ENCODE data around the gene TXNRD2.

TXNRD2 gene

DNA sequence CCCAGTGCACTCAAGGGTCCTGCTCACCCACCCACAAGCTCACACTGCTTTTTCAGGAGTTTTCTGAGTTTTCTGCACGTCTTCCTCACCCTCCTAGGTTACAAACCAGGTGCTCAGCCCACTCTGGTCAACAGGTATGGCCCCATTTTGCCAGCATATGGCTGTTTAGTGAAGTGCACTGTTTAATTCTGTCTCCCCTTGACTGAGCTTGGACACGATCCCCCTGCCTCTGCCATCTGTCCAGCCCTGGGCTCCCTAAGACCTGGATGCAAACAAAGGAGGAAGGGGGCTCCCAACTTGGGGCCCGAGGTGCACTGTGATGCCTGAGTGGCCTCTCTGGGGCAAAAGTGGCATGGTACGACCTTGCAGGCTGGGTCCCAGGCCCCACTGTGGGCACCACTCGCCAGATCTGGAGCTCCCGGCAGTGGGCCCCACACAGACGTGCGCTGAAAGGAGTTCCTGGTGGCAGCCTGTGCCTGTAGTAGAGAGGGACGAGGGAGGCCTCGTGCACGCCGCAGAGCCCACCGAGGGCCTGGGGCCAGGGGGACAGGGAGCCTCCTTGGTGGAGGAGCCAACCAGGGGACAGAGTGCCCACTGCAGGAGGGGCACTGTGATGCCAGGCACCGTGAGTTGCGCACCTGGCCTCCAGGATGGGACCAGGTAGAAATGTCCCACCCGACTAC is 37.3 kb downstream of the TXNRD2 start:
- Histone ChIP-seq H3K36me3 (ENCODE audit: insufficient read depth, low read length) (no peaks in the 10 kb centered on the region), H3K9ac (ENCODE audit: low read depth, low read length) (no peak overlapping the region; the same call in 1 of the 2 replicates), H3K9me3 (ENCODE audit: insufficient read depth, low read depth, low read length) (no peaks in the 10 kb centered on the region), H3K4me3 (ENCODE audit: low read length) (no peak overlapping the region), H3K27ac (ENCODE audit: low read depth, low read length) (no peak overlapping the region), H3K4me1 (ENCODE audit: insufficient read depth, low read length) (peaks cover 10% of the 10 kb centered on the region; the same call in 1 of the 2 replicates), H3K27me3 (ENCODE audit: insufficient read depth, low read length) (no peaks in the 10 kb centered on the region)
- WGBS, result 88% methylated on average over 16 of the region's 16 CpGs

DNA sequence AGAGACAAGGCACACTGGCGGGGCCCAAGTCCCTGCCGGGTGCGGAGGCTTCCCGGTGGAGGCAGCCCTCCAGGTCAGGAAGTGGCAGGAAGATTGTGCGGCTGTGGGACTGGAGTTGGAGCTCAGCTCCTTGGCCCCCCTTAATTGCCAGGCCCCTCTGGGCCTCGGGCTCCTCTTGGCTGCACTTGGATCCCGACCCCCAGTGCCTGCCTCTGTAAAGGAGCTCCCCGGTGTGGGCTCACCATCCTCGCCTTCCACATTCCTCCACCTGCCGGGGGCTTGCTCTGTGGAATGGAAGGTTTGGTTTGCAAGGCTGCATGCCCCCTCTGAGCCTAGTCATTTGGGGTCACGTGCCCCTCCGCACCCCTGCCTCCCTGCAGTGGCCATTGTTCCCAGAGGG is 38.1 kb downstream of the TXNRD2 start:
- Histone ChIP-seq H3K9ac (ENCODE audit: low read depth, low read length) (no peak overlapping the region), H3K4me3 (ENCODE audit: low read length) (no peak overlapping the region), H3K36me3 (ENCODE audit: insufficient read depth, low read length) (no peaks in the 10 kb centered on the region), H3K9me3 (ENCODE audit: insufficient read depth, low read depth, low read length) (no peaks in the 10 kb centered on the region), H3K4me1 (ENCODE audit: insufficient read depth, low read length) (peaks cover 10% of the 10 kb centered on the region; the same call in 1 of the 2 replicates), H3K27ac (ENCODE audit: low read depth, low read length) (no peak overlapping the region), H3K27me3 (ENCODE audit: insufficient read depth, low read length) (no peaks in the 10 kb centered on the region)
- WGBS, result 78% methylated on average over 12 of the region's 12 CpGs

DNA sequence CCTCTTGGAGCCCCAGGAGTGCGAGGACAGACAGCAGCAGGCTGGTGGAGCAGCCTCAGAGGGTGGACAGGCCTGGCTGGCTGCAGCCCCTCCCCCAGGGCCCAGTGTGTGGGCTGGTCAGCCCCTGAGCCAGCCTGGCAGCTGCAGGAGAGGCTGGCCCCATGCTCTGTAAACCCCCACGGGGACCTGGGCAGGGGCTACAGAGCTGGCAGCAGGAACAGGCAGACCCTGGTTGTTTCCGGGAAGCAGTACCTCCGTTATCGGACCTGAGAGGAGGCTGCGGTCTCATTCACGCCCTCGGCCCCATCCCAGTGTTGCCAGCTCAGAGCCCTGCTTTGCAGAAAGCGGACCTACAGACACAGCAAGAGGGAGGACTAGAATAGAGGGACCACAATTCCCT is 38.6 kb downstream of the TXNRD2 start:
- Histone ChIP-seq H3K9ac (ENCODE audit: low read depth, low read length) (no peak overlapping the region), H3K4me1 (ENCODE audit: insufficient read depth, low read length) (peaks cover 10% of the 10 kb centered on the region; the same call in 1 of the 2 replicates), H3K9me3 (ENCODE audit: insufficient read depth, low read depth, low read length) (no peaks in the 10 kb centered on the region), H3K4me3 (ENCODE audit: low read length) (no peak overlapping the region), H3K36me3 (ENCODE audit: insufficient read depth, low read length) (no peaks in the 10 kb centered on the region), H3K27ac (ENCODE audit: low read depth, low read length) (0 out of 2 replicates have a peak overlapping the region, but pooled peaks have one; percentile 12), H3K27me3 (ENCODE audit: insufficient read depth, low read length) (no peaks in the 10 kb centered on the region)
- WGBS, result 80% methylated on average over 9 of the region's 9 CpGs

DNA sequence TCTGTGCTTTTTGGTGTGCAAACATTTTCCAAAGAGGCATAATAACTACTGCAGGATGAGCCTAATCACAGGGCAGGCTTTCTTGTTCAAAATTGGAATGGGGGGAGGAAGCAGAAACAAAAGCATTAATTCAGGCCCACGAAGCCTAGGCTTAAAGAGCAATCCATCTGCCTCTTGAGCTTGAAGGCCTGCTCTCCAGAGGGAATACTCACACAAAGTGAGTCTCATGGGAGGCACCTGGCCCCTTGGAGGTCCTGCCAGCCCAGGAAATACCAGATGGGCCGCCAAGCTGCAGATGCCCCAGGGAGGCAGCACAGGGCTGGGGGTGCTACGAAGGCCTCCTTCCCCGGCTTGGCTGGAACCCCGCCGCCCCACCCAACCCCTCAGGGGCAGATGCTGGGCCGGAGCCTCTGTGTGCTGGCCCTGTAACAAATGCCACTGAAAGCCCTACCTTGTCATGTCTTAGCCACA is 39.3 kb downstream of the TXNRD2 start:
- no peak overlapping the region for H3K9ac ChIP-seq (ENCODE audit: low read depth, low read length)
- no peaks in the 10 kb centered on the region for H3K36me3 ChIP-seq (ENCODE audit: insufficient read depth, low read length)
- no peak overlapping the region for H3K27ac ChIP-seq (ENCODE audit: low read depth, low read length)
- H3K4me1 ChIP-seq (ENCODE audit: insufficient read depth, low read length), result peaks cover 10% of the 10 kb centered on the region; the same call in 1 of the 2 replicates
- no peaks in the 10 kb centered on the region for H3K27me3 ChIP-seq (ENCODE audit: insufficient read depth, low read length)
- 90% methylated on average over 7 of the region's 7 CpGs for WGBS
- H3K9me3 ChIP-seq (ENCODE audit: insufficient read depth, low read depth, low read length), result no peaks in the 10 kb centered on the region
- H3K4me3 ChIP-seq (ENCODE audit: low read length), result no peak overlapping the region

DNA sequence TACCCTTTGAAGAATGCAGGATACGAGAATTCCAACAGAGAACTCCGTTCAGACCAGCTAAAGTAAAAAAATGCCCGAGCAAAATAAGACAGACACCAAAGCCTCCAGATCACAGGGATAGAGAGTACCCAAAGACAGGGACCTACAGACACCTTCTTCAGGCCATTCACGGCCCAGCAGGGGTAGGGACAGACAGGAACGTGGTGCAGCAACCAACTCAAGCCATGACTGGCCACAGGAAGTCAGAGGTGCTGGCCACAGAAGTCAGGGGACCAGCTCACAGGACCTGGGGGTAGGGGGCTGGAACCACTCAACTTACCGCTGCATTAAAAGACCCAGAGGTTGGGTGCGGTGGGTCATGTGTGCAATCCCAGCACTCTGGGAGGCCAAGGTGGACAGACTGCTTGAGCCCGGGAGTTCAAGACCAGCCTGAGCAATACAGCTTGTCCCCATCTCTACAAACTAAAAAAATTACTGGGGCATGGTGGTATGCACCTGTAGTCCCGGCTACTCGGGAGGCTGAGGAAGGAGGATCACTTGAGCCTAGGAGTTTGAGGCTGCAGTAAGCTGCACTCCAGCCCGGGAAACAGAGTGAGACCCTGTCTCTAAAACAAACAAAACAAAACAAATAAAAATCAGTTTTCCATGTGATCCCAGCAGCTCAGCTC is 39.9 kb downstream of the TXNRD2 start:
- no peaks in the 10 kb centered on the region for H3K27me3 ChIP-seq (ENCODE audit: insufficient read depth, low read length)
- no peak overlapping the region for H3K4me3 ChIP-seq (ENCODE audit: low read length)
- no peaks in the 10 kb centered on the region for H3K36me3 ChIP-seq (ENCODE audit: insufficient read depth, low read length)
- H3K9me3 ChIP-seq (ENCODE audit: insufficient read depth, low read depth, low read length), result no peaks in the 10 kb centered on the region
- no peak overlapping the region for H3K27ac ChIP-seq (ENCODE audit: low read depth, low read length)
- WGBS, result 91% methylated on average over 11 of the region's 11 CpGs
- no peak overlapping the region for H3K9ac ChIP-seq (ENCODE audit: low read depth, low read length)
- peaks cover 10% of the 10 kb centered on the region; the same call in 1 of the 2 replicates for H3K4me1 ChIP-seq (ENCODE audit: insufficient read depth, low read length)

DNA sequence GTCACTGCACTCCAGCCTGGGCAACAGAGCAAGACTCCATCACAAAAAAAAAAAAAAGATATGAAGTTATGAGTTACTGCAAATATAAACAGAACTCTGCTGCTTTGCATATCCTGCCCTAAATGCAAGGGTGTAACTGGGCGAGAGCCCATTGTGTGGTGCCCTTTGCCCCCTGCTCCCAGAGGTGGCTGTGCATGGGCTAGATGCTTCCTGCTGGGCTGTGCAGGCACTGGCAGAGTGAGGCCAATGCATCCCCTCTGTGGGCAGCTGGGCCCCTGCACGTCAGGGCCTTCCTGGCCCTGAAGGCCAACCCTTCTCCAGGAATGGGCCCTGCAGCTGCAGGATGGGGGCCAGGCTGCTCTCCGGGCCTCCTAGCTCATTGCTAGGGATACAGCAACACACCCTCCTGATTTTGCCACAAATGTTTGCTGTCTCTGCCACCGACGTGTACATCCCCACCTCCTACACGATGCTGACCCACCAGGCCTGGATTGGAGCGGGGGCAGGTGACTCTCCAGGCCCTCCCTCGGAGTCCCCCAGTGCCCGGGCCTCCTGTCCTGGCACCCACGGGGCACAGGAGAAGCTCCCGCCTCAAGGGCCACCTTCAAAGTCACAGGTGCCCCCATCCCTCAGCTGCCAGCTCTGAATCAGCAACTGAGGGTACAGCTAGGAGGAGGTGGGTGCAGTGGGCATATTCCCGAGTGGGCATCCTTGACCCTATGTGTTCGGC is 40.7 kb downstream of the TXNRD2 start:
- no peaks in the 10 kb centered on the region for H3K27me3 ChIP-seq (ENCODE audit: insufficient read depth, low read length)
- H3K36me3 ChIP-seq (ENCODE audit: insufficient read depth, low read length), result no peaks in the 10 kb centered on the region
- no peak overlapping the region for H3K4me3 ChIP-seq (ENCODE audit: low read length)
- 94% methylated on average over 13 of the region's 13 CpGs for WGBS
- H3K27ac ChIP-seq (ENCODE audit: low read depth, low read length), result no peak overlapping the region
- peaks cover 10% of the 10 kb centered on the region; the same call in 1 of the 2 replicates for H3K4me1 ChIP-seq (ENCODE audit: insufficient read depth, low read length)
- H3K9ac ChIP-seq (ENCODE audit: low read depth, low read length), result no peak overlapping the region
- no peaks in the 10 kb centered on the region for H3K9me3 ChIP-seq (ENCODE audit: insufficient read depth, low read depth, low read length)

DNA sequence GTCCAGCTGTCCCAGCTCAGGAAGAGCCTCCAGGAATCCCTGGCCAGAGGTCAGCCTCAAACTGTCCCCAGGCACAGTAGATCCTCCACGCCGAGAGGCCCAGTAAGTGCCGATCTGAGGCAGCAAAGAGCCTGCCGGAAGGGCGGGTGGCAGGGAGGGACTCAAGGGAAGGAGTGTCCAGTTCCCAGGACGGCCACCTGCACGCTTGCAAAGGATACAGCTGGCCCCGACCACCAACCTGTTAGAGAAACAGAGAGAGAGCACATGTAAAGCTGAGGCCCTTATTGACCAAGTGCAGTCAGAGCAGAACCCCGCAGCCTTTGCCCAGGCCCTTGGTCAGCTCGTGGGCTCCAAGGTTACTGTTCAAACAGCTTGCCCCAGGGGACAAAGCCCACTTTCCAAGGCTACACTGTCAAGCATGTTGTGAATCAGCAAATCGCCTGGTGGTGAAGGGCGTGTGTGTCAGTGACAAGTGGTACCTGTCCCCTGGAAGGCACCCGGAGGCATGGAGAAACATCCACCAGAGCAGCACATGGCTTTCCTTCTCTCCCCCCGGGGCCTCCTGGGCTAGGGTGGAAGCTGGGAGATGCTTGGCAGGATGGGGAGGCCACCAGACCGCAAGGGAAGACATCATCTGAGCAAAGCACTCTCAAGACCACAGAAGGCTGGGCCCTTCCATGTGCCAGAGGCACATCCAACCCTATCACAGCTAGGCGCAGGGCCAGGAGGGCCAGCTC is 42.6 kb downstream of the TXNRD2 start:
- no peak overlapping the region for H3K27ac ChIP-seq (ENCODE audit: low read depth, low read length)
- H3K4me1 ChIP-seq (ENCODE audit: insufficient read depth, low read length), result peaks cover 10% of the 10 kb centered on the region; the same call in 1 of the 2 replicates

DNA sequence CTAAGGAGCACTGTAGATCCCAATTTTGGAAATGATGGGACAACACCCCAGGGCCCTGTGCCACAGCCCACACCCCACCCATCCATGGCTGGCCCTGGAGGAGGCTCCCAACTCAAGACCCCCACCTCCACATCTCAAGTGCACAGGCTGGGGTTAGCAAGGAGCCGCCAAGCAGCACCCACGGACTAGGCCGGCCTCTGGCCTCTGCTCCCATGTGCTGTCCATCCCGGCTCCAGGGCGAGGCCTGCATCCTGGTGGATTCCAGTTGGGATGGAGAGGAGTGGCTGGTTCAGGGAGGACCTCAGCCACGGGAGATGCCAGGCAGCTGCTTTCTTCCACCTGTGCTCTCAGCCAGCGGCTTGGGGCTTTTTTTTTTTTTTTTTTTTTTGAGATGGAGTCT is 43.5 kb downstream of the TXNRD2 start:
- H3K27ac ChIP-seq (ENCODE audit: low read depth, low read length), result no peak overlapping the region
- 91% methylated on average over 7 of the region's 7 CpGs for WGBS

More for the DNA sequence above, 42.6 kb downstream of the TXNRD2 start:
- 93% methylated on average over 16 of the region's 16 CpGs for WGBS
- Histone ChIP-seq H3K4me3 (ENCODE audit: low read length) (no peak overlapping the region), H3K36me3 (ENCODE audit: insufficient read depth, low read length) (no peaks in the 10 kb centered on the region), H3K27me3 (ENCODE audit: insufficient read depth, low read length) (no peaks in the 10 kb centered on the region), H3K9ac (ENCODE audit: low read depth, low read length) (no peak overlapping the region), H3K9me3 (ENCODE audit: insufficient read depth, low read depth, low read length) (no peaks in the 10 kb centered on the region)

DNA sequence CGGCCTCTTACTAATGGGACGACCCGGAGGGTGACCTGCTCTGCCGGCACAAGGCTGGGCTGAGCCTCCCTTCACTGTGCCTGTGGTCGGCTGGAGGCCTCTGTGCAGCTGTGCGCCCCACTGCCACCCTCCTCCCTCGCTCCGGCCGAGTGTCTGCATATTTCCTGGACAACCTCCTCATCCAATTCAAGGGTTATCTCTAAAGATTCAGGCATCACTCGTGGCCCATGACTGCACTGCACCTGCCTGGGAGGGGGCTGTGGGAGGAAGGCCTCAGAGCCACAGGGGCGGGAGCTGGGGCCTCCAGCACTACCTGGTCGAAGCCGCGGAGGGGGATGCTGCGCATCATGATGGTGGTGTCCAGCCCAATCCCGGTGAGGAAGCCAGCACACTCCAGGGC is 43.9 kb downstream of the TXNRD2 start:
- H3K9ac ChIP-seq (ENCODE audit: low read depth, low read length), result no peak overlapping the region
- no peaks in the 10 kb centered on the region for H3K27me3 ChIP-seq (ENCODE audit: insufficient read depth, low read length)
- H3K36me3 ChIP-seq (ENCODE audit: insufficient read depth, low read length), result no peaks in the 10 kb centered on the region
- no peak overlapping the region for H3K4me3 ChIP-seq (ENCODE audit: low read length)
- H3K4me1 ChIP-seq (ENCODE audit: insufficient read depth, low read length), result peaks cover 5% of the 10 kb centered on the region; the same call in 1 of the 2 replicates
- 94% methylated on average over 16 of the region's 16 CpGs for WGBS
- no peak overlapping the region for H3K27ac ChIP-seq (ENCODE audit: low read depth, low read length)
- no peaks in the 10 kb centered on the region for H3K9me3 ChIP-seq (ENCODE audit: insufficient read depth, low read depth, low read length)

More for the DNA sequence above, 43.5 kb downstream of the TXNRD2 start:
- H3K4me3 ChIP-seq (ENCODE audit: low read length), result no peak overlapping the region
- H3K4me1 ChIP-seq (ENCODE audit: insufficient read depth, low read length), result peaks cover 5% of the 10 kb centered on the region; the same call in 1 of the 2 replicates
- no peak overlapping the region for H3K9ac ChIP-seq (ENCODE audit: low read depth, low read length)
- no peaks in the 10 kb centered on the region for H3K36me3 ChIP-seq (ENCODE audit: insufficient read depth, low read length)
- no peaks in the 10 kb centered on the region for H3K27me3 ChIP-seq (ENCODE audit: insufficient read depth, low read length)
- H3K9me3 ChIP-seq (ENCODE audit: insufficient read depth, low read depth, low read length), result no peaks in the 10 kb centered on the region

DNA sequence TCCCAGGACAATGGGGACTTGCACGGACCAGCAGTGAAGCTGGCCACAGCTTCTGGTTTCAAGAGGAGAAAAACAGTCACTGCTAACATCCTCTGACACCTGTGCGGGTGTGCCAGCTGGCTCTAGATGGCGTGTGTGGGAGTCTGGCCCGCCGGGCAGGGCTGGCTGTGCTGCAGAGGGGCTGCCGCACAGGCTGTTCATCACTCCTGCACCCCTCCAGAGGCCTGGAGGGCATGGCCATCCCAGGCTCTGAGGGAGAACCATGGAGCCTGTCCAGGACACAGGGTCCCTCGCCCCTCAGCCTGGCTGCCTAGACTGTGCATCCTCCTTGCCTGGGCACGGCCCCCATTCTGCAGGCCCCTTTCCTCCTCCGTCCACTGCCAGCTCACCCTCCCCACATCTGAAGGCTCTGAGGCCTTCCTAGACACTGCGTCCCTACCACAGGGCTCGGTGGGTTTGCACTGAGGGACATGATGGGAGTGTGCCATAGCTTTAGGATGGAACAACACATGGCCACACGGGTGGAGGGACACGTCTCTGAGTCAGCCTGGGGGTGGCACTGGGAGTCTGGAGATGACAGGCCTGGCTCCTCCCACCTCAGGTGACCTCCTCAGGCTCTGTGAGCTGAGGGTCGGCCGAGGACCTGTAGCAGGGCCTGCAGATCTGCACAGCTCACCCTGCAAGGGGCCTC is 44.8 kb downstream of the TXNRD2 start:
- H3K9me3 ChIP-seq (ENCODE audit: insufficient read depth, low read depth, low read length), result no peaks in the 10 kb centered on the region

More for the DNA sequence above, 44.8 kb downstream of the TXNRD2 start:
- WGBS, result 92% methylated on average over 15 of the region's 15 CpGs
- Histone ChIP-seq H3K4me1 (ENCODE audit: insufficient read depth, low read length) (peaks cover 13% of the 10 kb centered on the region; the same call in 1 of the 2 replicates), H3K27me3 (ENCODE audit: insufficient read depth, low read length) (no peaks in the 10 kb centered on the region), H3K27ac (ENCODE audit: low read depth, low read length) (no peak overlapping the region), H3K36me3 (ENCODE audit: insufficient read depth, low read length) (no peaks in the 10 kb centered on the region), H3K9ac (ENCODE audit: low read depth, low read length) (no peak overlapping the region), H3K4me3 (ENCODE audit: low read length) (no peak overlapping the region)

Measured in HUES64 (cell line).